HG02571 (cell line): ENCODE measurements around the gene FFAR3.
"Not testable (repeated sequence)": the region's sequence is repeated elsewhere in the genome, so short reads cannot be mapped to it uniquely, and the experiment has no call there.

Experiments
- ATAC-seq: cut with Tn5 transposase; IDR thresholded peaks from one replicate; pipeline ENCODE4 v1.9.1; 2021; ENCODE audit warnings: mild to moderate bottlenecking, moderate library complexity; ENCODE audit not compliant: unreplicated experiment

FFAR3 gene

DNA sequence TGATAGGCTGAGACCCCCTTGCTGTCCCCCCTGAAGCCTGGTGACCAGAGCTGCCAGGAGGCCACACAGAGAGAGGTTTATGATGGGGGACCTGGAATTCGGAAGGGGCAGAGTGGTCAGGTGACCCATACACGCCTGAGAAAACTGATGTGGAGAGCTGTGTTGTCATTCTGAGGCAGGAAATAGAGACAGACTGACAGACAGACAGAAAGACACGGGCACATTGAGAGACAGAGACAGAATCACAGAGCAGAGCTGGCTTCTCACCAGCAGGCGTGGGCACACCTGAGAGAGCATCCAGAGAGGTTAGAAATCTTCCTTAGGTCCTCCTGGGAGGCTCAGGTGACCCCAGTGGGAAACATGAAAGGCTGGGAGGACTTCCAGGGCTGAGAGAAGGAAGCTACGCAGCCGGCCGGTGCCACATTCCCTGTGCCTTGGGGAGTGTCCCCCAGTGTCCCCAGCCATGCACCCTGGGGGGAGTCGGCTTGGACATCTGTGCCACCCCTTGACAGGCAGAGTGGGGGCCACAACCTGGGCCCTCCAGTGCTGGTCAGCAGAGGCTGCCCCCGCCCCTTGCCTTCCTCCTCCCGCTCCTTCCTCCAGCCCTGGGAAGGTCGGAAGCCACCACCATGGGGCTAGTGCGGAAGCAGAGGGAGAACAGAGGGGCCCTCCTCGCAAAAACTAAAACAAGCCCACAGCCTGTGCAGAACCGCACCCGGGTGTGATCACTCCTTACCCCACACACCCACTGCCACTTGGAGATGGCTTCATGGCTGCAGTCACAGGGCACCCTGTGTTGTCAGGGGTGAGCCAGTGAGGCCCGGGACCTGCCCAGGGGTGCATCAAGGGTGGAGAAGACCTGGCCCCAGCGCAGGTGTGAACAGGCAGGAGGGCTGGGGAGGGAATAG, 8.4 kb upstream of the FFAR3 start:
- ATAC-seq, result no peak

DNA sequence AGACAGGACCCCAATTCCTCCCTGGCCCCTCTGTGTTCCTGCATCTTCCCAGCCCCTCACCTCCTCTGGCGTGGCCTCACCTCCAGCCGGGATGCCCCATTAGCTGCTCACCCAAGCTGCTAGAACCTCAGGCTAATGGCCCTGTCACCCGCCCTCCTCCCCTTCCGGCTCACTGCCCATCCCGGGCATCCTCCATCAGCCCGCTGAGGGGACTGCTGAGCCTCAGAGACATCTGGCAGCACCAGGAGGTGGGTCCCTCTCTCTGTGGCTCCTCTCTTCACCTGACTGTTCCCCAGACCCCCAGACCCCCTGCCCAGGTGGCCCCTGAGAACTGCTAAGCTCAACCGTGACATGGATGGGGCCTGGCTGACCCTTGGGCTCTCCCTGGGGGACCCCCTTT, 7.7 kb upstream of the FFAR3 start:
- no peak for ATAC-seq

DNA sequence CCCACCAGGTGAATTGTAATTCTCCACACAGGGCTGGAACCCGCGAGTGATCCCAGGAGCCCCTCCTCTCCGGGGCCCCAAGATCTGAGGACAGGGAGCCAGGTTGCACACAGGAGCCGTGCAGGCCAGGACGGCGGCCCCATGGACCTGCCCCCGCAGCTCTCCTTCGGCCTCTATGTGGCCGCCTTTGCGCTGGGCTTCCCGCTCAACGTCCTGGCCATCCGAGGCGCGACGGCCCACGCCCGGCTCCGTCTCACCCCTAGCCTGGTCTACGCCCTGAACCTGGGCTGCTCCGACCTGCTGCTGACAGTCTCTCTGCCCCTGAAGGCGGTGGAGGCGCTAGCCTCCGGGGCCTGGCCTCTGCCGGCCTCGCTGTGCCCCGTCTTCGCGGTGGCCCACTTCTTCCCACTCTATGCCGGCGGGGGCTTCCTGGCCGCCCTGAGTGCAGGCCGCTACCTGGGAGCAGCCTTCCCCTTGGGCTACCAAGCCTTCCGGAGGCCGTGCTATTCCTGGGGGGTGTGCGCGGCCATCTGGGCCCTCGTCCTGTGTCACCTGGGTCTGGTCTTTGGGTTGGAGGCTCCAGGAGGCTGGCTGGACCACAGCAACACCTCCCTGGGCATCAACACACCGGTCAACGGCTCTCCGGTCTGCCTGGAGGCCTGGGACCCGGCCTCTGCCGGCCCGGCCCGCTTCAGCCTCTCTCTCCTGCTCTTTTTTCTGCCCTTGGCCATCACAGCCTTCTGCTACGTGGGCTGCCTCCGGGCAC, 6.7 kb upstream of the FFAR3 start:
- ATAC-seq, result no peak

DNA sequence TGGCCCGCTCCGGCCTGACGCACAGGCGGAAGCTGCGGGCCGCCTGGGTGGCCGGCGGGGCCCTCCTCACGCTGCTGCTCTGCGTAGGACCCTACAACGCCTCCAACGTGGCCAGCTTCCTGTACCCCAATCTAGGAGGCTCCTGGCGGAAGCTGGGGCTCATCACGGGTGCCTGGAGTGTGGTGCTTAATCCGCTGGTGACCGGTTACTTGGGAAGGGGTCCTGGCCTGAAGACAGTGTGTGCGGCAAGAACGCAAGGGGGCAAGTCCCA, 6.1 kb upstream of the FFAR3 start:
- no peak for ATAC-seq

DNA sequence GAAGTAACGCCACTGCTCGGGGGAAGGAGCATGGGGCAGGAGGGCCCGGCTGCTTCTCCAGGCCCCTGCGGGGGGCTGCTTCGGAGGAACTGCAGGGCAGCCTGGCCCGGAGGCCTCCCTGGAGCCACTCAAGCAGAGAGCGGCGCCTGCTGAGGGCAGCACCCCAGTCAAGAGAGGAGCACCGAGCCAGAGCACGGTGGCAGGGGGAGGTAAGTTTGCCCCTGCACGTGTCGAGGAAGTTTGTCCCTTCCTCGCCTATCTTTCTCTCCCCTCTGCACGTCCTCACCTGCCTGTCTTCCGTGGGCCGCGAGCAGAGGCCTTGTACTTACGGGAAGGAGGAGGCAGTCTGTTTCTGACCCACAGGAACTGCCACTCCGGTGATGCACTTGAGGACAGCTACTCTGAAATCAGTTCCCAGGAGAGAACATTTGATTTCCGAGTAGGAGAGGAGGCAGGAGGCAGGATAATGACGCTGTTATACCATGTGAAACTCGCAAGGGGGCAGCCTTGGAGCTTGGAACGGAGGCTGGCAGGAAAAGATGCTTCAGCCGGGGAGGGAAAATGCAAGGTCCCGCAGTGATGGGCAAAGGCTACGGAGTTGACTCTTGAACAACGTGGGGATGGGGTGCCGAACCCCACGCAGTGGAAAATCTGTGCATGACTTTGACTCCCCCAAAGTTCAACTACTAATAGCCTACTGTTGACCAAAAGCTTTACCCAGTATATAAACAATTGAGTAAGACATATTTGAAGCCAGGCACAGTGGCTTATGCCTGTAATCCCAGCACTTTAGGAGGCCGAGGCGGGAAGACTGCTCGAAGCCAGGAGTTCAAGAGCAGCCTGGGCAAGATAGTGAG, 5.6 kb upstream of the FFAR3 start:
- no peak for ATAC-seq

DNA sequence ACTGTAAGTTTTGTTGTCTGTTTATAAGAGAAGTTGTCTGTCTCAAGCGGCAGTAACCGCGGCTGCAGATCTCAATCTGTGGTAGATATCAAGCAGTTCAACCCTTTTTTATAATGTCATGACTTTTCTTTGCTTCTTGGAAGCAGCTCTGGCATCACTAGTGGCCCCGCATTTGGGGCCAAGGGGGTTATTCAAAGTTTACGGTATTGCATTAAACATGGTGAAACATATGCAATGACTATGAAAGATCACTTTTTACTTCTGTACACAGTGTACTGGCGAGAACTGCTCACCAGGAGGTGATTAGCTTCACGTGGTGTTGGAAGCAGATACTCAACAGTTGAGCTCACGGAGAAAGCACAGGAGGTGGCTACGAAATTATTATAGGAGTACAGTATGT, 4.6 kb upstream of the FFAR3 start:
- ATAC-seq, result no peak

DNA sequence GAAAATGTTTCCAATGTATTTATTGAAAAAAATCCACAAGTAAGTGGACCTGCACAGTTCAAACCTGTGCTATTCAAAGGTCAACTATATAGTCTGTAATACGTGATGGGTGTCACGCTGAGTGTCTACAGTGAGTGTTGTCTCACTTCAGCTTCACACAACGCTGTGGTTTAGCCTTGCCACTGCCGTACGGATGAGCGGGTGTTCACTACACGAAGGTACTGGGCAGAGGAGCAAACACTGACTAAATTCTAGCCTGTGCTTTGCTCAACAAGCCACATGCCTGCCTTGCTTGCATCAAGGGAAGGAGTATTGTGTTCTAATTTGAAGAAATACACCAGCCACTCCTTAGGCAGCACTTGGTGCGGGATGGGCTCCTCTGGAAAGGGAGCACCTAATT, 3.4 kb upstream of the FFAR3 start:
- ATAC-seq, result no peak

DNA sequence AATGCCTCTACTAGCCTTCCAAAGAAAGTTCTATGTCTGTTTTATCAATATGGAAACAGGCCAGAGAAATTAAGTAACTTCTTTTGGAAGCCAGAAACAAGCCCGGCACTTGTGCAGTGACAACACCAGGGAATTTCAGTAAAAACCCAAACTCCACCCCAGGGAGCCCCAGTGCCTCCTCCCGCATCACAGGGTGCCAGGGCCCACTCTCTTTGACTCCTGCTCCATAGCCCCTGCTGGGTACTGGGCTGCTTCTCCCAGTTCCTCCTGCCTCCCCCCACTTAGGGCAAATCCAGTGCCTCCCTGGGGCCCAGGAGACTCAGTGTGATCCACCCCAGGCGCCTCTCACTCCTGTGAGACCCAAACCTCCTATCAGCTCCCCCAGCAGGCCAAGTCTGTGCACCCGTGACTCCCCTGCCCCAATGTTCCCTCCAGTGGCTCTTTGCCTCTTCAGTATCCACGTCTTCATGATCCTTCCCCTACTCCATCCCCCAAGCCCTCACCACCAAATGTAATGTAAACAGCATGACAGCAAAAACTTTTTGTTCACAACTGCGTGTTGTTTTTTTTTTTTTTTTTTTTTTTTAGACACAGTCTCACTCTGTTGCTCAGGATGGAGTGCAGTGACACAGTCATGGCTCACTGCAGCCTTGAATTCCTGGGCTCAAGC, 2.3 kb upstream of the FFAR3 start:
- no peak for ATAC-seq

DNA sequence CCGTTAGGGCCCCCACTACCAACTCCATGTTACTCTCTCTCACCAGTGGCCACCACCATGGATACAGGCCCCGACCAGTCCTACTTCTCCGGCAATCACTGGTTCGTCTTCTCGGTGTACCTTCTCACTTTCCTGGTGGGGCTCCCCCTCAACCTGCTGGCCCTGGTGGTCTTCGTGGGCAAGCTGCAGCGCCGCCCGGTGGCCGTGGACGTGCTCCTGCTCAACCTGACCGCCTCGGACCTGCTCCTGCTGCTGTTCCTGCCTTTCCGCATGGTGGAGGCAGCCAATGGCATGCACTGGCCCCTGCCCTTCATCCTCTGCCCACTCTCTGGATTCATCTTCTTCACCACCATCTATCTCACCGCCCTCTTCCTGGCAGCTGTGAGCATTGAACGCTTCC, 574 bp downstream of the FFAR3 start:
- ATAC-seq, result not testable (repeated sequence)

DNA sequence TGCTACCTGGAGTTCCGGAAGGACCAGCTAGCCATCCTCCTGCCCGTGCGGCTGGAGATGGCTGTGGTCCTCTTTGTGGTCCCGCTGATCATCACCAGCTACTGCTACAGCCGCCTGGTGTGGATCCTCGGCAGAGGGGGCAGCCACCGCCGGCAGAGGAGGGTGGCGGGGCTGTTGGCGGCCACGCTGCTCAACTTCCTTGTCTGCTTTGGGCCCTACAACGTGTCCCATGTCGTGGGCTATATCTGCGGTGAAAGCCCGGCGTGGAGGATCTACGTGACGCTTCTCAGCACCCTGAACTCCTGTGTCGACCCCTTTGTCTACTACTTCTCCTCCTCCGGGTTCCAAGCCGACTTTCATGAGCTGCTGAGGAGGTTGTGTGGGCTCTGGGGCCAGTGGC, 1.1 kb downstream of the FFAR3 start:
- not testable (repeated sequence) for ATAC-seq

DNA sequence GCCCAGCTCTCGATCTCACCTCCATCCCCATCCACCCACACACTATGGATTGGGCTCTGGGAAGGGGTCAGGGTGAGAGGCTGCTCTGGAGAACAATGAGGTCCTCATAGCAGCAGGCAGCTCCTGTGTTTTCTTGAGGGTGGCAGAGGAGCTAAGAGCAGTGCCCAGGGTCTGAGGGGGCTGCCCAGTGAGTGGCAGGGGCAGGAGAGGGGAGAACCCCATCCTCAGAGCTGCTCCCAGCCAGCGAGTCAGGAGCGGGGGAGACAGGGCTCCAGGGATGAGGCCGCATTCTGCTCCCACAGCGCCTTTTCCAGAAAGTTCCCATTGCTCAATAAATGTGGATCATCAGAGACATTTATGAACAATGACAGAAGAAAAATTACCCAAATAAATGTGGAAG, 1.8 kb downstream of the FFAR3 start:
- ATAC-seq, result not testable (repeated sequence)

DNA sequence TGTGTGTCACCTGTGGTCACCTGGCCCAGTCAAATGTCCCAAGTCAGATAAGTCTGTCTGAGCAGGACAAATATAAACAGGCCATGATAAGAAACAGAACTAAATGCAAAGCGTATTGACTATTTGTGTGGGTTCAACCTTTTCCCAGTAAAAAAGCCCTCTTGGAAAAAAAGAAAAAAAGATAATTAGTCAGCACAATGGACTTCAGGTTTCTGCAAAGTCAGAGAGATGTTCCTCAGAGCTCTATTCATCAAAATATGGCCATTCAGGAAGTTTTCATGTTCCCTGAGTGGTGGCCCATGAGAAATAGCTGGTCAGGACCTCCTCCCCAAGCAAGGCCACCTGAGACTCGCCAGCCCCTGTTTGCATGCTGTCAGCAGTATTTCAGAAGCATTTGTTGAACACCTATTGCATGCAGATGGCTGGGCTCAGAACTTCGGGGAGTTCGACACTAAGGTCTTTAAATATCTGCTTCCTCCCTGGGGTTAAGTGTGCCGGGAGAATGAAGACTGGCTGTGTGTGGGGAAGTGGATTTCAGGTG, 2.7 kb downstream of the FFAR3 start:
- no peak for ATAC-seq

DNA sequence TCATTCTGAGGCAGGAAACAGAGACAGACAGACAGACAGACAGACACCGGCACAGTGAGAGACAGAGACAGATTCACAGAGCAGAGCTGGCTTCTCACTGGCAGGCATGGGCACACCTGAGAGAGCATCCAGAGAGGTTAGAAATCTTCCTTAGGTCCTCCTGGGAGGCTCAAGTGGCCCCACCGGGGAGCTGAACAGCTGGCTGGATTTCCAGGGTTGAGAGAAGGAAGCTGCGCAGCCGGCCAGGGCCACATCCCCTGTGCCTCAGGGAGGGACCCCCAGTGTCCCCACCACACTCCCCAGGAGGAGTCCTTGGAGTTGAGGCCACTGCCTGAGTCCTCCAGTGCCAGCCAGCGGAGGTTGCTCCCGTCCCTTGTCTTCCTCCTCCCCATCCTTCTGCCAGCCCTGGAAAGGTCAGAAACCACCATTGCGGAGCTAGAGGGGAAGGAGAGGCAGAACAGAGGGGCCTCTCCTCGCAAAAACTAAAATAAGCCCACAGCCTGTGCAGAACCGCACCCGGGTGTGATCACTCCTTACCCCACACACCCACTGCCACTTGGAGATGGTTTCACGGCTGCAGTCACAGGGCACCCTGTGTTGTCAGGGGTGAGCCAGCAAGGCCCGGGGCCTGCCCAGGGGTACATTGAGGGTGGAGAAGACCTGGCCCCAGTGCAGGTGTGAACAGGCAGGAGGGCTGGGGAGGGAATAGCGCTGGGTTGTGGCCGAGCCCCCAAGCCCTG, 4.2 kb downstream of the FFAR3 start:
- ATAC-seq, result no peak

DNA sequence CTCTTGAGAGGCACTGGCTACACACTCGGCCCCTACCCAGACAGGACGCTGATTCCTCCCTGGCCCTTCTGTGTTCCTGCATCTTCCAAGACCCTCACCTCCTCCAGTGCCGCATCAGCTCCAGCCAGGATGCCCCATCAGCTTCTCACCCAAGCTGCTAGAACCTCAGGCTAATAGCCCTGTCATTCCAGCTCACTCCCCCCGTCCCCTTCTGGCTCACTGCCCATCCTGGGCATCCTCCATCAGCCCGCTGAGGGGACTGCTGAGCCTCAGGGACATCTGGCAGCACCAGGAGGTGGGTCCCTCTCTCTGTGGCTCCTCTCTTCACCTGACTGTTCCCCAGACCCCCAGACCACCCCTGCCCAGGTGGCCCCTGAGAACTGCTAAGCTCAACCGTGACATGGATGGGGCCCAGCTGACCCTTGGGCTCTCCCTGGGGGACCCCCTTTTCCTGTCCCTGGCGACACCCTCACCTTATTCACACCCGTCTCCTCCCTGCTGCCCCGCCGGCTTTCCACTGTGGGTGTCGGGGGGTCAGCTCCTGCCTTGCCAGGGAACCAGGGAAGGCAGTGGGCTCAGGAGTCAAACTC, 4.8 kb downstream of the FFAR3 start:
- no peak for ATAC-seq

DNA sequence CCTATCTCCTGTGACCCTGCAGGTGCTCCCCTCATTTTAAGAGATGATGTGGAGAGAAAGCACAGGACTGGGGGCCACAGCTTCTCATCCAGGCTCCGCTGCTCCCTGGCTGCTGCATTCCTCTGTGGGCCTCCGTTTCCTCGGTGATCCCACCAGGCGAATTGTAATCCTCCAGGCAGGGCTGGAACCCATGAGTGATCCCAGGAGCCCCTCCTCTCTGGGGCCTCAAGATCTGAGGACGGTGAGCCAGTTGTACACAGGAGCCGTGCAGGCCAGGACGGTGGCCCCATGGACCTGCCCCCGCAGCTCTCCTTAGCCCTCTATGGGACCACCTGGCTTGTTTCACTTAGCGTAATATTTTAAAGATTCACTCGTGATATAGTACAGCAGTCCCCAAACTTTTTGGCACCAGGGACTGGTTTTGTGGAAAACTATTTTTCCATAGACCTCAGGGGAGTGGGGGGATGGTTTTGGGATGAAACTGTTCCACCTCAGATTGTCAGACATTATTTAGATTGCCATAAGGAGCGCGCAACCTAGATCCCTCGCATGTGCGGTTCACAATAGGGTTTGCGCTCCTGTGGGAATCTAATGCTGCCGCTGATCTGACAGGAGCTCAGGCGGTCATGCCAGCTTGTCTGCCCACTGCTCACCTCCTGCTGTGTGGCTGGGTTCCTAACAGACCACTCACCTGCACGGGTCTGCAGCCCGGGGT, 5.6 kb downstream of the FFAR3 start:
- no peak for ATAC-seq

DNA sequence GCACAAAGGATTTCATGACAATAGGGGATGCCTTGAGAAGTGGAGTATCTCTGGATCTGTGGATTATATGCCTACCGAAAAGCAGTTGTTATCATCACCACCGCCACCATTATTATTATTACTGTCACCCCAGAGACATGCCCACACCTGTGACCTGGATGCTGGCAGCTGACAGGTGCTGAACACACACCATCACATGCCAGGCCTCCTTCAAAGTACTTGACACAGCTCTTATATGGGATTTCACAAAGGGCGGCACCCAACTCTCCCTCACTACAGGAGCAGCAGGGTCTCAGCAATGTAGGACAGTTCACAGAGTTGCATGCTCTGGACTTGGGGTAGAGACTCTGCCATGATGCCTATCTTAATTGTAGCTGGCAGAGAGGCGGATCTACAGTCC, 7.0 kb downstream of the FFAR3 start:
- no peak for ATAC-seq

DNA sequence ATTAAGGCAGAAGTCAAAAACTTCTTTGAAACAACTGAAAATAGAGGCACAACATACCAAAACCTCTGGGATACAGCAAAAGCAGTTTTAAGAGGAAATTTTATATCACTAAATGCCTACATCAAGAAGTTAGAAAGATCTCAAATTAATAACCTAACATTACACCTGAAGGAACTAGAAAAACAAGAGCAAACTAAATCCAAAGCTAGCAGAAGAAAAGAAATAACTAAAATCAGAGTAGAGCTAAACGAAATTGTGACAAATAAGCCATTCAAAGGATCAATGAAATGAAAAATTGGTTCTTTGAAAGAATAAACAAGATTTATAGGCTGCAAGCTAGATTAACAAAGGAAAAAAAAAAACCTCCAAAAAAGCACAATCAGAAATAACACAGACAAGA, 10.1 kb downstream of the FFAR3 start:
- no peak for ATAC-seq

DNA sequence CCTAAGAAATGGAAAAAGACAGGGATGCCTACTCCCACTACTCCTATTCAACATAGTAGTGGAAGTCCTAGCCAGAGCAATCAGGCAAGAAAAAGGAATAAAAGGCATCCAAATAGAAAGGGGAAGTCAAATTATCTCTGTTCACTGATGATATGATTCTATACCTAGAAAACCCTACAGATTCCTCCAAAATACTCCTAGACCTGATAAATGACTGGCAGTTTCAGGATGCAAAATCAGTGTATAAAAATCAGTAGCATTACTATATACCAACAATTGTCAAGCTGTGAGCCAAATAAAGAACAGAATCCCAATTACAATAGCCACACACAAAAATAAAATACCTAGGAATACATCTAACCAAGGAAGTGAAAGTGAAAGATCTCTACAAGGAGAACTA, 11.3 kb downstream of the FFAR3 start:
- no peak for ATAC-seq

DNA sequence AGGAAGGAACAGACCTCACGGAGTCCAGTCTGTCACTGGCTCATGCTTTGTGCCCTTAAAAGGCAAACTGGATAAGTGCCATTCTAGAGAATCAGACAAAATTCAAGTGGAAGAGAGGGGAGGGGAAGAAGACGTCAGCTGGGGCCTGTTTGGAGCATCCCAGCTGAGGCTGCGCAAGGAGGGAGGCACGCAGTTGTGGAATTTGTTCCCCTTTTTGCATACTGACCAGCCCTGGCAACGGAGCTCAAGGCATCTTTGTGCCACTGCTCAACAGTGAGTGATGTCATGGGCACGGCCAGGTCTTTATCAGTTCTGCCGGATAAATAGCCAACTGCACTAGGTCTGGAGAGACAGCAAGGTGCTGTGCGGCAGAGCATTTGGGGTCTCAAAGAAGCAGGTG, 12.5 kb downstream of the FFAR3 start, which contains the start of gene GPR42:
Gene GPR42, plus strand, starts transcription at position 347 of the 400 bp plus-strand sequence. CDS start 292 bp downstream, outside the sequence.
- no peak for ATAC-seq
